KMS-11 (cell line): ENCODE results near the gene ACP4.
"Not testable (repeated sequence)": the region's sequence is repeated elsewhere in the genome, so short reads cannot be mapped to it uniquely, and the experiment has no call there.

Source experiments
- H2AFZ ChIP-seq: fragments of 200-600 bp; sonication (generic); 2 replicates; pipeline ENCODE4 v1.6.1; 2016; ENCODE audit warnings: antibody characterized with exemption, mixed run types, low read depth
- H3K27ac ChIP-seq: fragments of 200-600 bp; sonication (generic); 2 replicates; pipeline ENCODE4 v1.6.1; 2016; ENCODE audit warnings: mild to moderate bottlenecking, mixed run types
- H3K27me3 ChIP-seq: fragments of 200-600 bp; sonication (generic); 2 replicates; pipeline ENCODE4 v1.6.1; 2017; ENCODE audit warnings: mild to moderate bottlenecking, low read depth, mixed run types, moderate library complexity; ENCODE audit not compliant: insufficient read depth
- H3K36me3 ChIP-seq: fragments of 200-600 bp; sonication (generic); 2 replicates; pipeline ENCODE4 v1.6.1; 2017; ENCODE audit warnings: mild to moderate bottlenecking, mixed run types; ENCODE audit not compliant: insufficient read depth
- H3K4me1 ChIP-seq: fragments of 200-600 bp; sonication (generic); 2 replicates; pipeline ENCODE4 v1.6.1; 2016; ENCODE audit warnings: mild to moderate bottlenecking, low read depth, mixed run types; ENCODE audit not compliant: poor library complexity, severe bottlenecking
- H3K4me2 ChIP-seq: fragments of 200-600 bp; sonication (generic); 2 replicates; pipeline ENCODE4 v1.7.0; 2016; ENCODE audit warnings: mild to moderate bottlenecking, mixed run types
- H3K4me3 ChIP-seq: fragments of 200-600 bp; sonication (generic); IDR thresholded peaks from 2 replicates; pipeline ENCODE4 v1.6.1; 2017; ENCODE audit warnings: low read depth, low read length, mixed read lengths; ENCODE audit not compliant: insufficient read depth
- H3K79me2 ChIP-seq: fragments of 200-600 bp; sonication (generic); 2 replicates; pipeline ENCODE4 v1.6.1; 2016; ENCODE audit warnings: low read depth, mixed run types; ENCODE audit not compliant: insufficient read depth
- H3K9ac ChIP-seq: fragments of 200-600 bp; sonication (generic); 2 replicates; pipeline ENCODE4 v1.6.1; 2016; ENCODE audit warnings: mild to moderate bottlenecking, mixed run types
- H4K20me1 ChIP-seq: fragments of 200-600 bp; sonication (generic); 2 replicates; pipeline ENCODE4 v1.6.1; 2016; ENCODE audit warnings: mild to moderate bottlenecking, mixed run types; ENCODE audit not compliant: insufficient read depth
- CTCF ChIP-seq: fragments of 200-600 bp; sonication (generic); conservative IDR thresholded peaks from 2 replicates; pipeline ENCODE4 v1.6.1; 2017; ENCODE audit warnings: low read depth, mild to moderate bottlenecking, antibody characterized with exemption, low read length, moderate library complexity, mixed read lengths

Gene ACP4

GRCh38 chr19:50768277-50768676 is 21.9 kb upstream of the ACP4 start:
- Histone ChIP-seq H3K27ac (no peak overlapping the region), H3K36me3 (no peaks in the 10 kb centered on the region), H2AFZ (no peak overlapping the region), H3K27me3 (peaks cover 36% of the 10 kb centered on the region), H3K9ac (no peak overlapping the region), H4K20me1 (no peaks in the 10 kb centered on the region), H3K4me3 (no peak overlapping the region), H3K79me2 (no peaks in the 10 kb centered on the region), H3K4me2 (no peak overlapping the region), H3K4me1 (no peaks in the 10 kb centered on the region)
- TF ChIP-seq CTCF, result no peak

DNA sequence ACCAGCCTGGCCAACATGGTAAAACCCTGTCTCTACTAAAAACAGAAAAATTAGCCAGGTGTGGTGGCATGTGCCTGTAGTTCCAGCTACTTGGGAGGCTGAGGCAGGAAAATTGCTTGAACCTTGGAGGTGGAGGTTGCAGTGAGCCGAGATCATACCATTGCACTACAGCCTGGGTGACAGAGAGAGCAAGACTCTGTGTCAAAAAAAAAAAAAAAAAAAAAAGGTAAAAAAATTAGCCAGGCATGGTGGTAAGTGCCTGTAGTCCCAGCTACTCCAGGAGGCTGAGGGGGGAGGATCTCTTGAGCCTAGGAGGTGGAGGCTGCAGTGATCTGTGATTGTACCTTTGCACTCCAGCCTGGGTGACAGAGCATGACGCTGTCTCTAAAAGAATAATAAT is 20.1 kb upstream of the ACP4 start, which contains the start of gene GPR32:
Gene GPR32 (plus strand): TSS at position 301 of the 400 bp plus-strand sequence. CDS start 137 bp downstream, outside the sequence.
- H3K4me3 ChIP-seq, H3K36me3 ChIP-seq, H3K4me1 ChIP-seq, H3K4me2 ChIP-seq, H3K27ac ChIP-seq, H3K9ac ChIP-seq, H3K79me2 ChIP-seq, H4K20me1 ChIP-seq, H2AFZ ChIP-seq: not testable (repeated sequence)
- H3K27me3 ChIP-seq, result peaks cover 34% of the 10 kb centered on the region; the same call in 1 of the 2 replicates

GRCh38 chr19:50770888-50771287 is 19.3 kb upstream of the ACP4 start:
- H3K27me3 ChIP-seq, result peaks cover 37% of the 10 kb centered on the region; the same call in 1 of the 2 replicates
- no peaks in the 10 kb centered on the region for H3K4me1 ChIP-seq
- H3K79me2 ChIP-seq, result no peaks in the 10 kb centered on the region
- H4K20me1 ChIP-seq, result no peaks in the 10 kb centered on the region
- no peak overlapping the region for H2AFZ ChIP-seq
- H3K9ac ChIP-seq, result no peak overlapping the region
- TF ChIP-seq CTCF, result no peak
- H3K27ac ChIP-seq, result no peak overlapping the region
- H3K36me3 ChIP-seq, result no peaks in the 10 kb centered on the region
- no peak overlapping the region for H3K4me3 ChIP-seq
- H3K4me2 ChIP-seq, result no peak overlapping the region

GRCh38 chr19:50772476-50772875 is 17.7 kb upstream of the ACP4 start:
- no peaks in the 10 kb centered on the region for H3K79me2 ChIP-seq
- TF ChIP-seq CTCF, result no peak
- H3K4me2 ChIP-seq, result no peak overlapping the region
- H3K27me3 ChIP-seq, result peaks cover 32% of the 10 kb centered on the region; the same call in 1 of the 2 replicates
- no peak overlapping the region for H3K4me3 ChIP-seq
- no peaks in the 10 kb centered on the region for H3K36me3 ChIP-seq
- H3K27ac ChIP-seq, result no peak overlapping the region
- H2AFZ ChIP-seq, result no peak overlapping the region
- no peaks in the 10 kb centered on the region for H3K4me1 ChIP-seq
- H4K20me1 ChIP-seq, result no peaks in the 10 kb centered on the region
- H3K9ac ChIP-seq, result no peak overlapping the region

DNA sequence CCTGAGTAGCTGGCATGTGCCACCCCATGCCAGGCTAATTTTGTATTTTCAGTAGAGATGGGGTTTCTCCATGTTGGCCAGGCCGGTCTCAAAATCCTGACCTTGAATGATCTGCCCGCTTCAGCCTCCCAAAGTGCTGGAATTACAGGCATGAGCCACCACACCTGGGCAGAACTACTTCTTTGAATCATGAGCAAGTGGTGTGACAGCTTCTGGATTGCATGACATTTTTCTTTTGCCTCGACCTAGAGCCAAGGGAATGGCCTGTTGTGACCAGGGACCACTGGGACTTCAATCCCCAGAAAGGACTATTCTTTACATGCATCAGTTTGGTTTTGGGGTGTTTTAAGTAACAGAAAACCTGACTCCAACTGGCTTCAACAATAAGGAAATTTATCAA is 17.3 kb upstream of the ACP4 start:
- H3K79me2 ChIP-seq, H3K27ac ChIP-seq, H4K20me1 ChIP-seq, H3K36me3 ChIP-seq, H2AFZ ChIP-seq, H3K4me1 ChIP-seq, H3K4me2 ChIP-seq, H3K4me3 ChIP-seq, H3K9ac ChIP-seq: not testable (repeated sequence)
- H3K27me3 ChIP-seq, result peaks cover 31% of the 10 kb centered on the region; the same call in 1 of the 2 replicates

DNA sequence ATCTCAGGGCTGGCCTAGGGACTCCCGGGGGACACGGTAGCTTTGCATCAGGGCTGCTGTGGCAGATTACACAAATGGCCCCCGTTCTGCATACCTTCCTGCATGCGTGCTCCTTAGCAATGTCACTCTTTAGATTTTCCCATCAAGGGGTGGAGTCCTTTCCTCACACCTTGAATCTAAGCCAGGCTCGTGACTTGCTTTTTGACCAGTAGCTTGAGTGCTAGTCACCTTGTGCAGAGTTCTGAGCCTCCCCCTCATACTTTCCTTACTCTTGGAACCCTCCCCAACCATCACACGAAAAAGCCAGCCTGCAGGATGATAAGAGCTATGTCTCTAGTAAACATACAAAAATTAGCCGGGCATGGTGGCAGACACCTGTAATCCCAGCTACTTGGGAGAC is 16.8 kb upstream of the ACP4 start:
- H3K4me2 ChIP-seq, H3K27ac ChIP-seq, H3K4me3 ChIP-seq, H2AFZ ChIP-seq, H3K36me3 ChIP-seq, H4K20me1 ChIP-seq, H3K4me1 ChIP-seq, H3K79me2 ChIP-seq, H3K9ac ChIP-seq: not testable (repeated sequence)
- H3K27me3 ChIP-seq, result peaks cover 31% of the 10 kb centered on the region; the same call in 1 of the 2 replicates
